ENCODE data around the gene POLR2C.

DNA sequence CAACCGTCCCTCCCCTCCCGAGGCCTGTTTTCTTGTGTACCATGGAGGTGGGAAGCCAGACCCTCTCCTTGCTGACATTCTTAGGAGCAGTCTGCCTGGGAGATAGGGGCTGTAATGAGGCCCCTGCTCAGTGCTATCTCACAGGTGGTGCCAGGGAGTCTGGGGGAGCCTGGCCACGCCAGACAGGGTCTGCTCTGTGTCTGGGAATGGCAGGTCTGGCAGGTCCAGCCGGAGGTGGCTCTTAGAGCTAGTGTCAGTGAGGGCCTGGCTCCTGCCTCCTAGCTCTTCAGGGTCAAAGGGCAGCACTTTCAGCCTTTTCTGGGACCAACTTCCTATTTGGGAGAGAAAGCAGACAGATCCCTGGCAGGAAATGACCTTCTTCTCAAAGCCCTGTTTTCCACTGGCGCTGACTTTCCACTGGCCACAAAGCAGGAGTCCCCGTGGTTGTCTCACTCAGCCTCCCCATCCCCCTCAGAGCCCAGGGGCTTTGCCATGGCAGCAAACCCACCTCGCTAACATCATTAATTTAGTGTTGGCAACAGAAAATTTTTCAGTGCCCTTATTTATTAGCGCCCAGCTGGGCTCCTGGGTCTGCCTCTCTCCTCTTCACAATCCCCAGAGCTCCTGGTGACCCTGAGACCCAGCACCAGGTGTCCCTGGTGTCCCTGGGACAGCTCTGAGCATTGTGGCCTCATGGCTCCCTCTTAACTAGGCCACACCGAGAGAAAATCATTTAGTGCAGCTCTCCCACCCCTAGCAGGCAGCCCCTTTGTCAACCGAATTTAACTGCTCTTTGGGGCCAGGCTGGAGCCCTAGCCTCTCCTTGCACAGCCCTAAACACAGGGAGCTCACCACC is 47.8 kb downstream of the POLR2C start:
- TF ChIP-seq, protein P1, sequence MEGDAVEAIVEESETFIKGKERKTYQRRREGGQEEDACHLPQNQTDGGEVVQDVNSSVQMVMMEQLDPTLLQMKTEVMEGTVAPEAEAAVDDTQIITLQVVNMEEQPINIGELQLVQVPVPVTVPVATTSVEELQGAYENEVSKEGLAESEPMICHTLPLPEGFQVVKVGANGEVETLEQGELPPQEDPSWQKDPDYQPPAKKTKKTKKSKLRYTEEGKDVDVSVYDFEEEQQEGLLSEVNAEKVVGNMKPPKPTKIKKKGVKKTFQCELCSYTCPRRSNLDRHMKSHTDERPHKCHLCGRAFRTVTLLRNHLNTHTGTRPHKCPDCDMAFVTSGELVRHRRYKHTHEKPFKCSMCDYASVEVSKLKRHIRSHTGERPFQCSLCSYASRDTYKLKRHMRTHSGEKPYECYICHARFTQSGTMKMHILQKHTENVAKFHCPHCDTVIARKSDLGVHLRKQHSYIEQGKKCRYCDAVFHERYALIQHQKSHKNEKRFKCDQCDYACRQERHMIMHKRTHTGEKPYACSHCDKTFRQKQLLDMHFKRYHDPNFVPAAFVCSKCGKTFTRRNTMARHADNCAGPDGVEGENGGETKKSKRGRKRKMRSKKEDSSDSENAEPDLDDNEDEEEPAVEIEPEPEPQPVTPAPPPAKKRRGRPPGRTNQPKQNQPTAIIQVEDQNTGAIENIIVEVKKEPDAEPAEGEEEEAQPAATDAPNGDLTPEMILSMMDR (IDR thresholded peaks at IDR 0.05): no peak
- no peak for TF ChIP-seq POLR2A (IDR thresholded peaks at IDR 0.05)
